ENCODE measurements around the gene PDZD2.
"Not testable (repeated sequence)": the region's sequence is repeated elsewhere in the genome, so short reads cannot be mapped to it uniquely, and the experiment has no call there.

Gene PDZD2

GRCh38 chr5:32039601-32040000, 400.7 kb downstream of the PDZD2 start:
- not testable (repeated sequence) for DNase-seq (ENCODE audit: low read depth in 2 of 2)

- DNase-seq (ENCODE audit: low read depth in 2 of 2): not testable (repeated sequence)
Observed at GRCh38 chr5:32040181-32040695, 401.3 kb downstream of the PDZD2 start.

GRCh38 chr5:32042551-32042961, 403.6 kb downstream of the PDZD2 start:
- DNase-seq (ENCODE audit: low read depth in 2 of 2): no peak

GRCh38 chr5:32043105-32043504, 404.2 kb downstream of the PDZD2 start:
- DNase-seq (ENCODE audit: low read depth in 2 of 2): no peak

- no peak for DNase-seq (ENCODE audit: low read depth in 2 of 2)
Observed at GRCh38 chr5:32044434-32044833, 405.5 kb downstream of the PDZD2 start.

- DNase-seq (ENCODE audit: low read depth in 2 of 2): no peak
Observed at GRCh38 chr5:32044939-32045338, 406.0 kb downstream of the PDZD2 start.

- DNase-seq (ENCODE audit: low read depth in 2 of 2): no peak
Observed at GRCh38 chr5:32047056-32047455, 408.1 kb downstream of the PDZD2 start.

GRCh38 chr5:32051796-32052195, 412.9 kb downstream of the PDZD2 start:
- DNase-seq (ENCODE audit: low read depth in 2 of 2): no peak

GRCh38 chr5:32055891-32056866, 417.2 kb downstream of the PDZD2 start:
- DNase-seq (ENCODE audit: low read depth in 2 of 2): no peak

GRCh38 chr5:32057187-32058096, 418.5 kb downstream of the PDZD2 start:
- no peak for DNase-seq (ENCODE audit: low read depth in 2 of 2)

- DNase-seq (ENCODE audit: low read depth in 2 of 2): no peak
Observed at GRCh38 chr5:32058101-32058500, 419.2 kb downstream of the PDZD2 start.

GRCh38 chr5:32058997-32059396, 420.1 kb downstream of the PDZD2 start:
- DNase-seq (ENCODE audit: low read depth in 2 of 2): no peak

GRCh38 chr5:32059761-32060530, 421.0 kb downstream of the PDZD2 start:
- DNase-seq (ENCODE audit: low read depth in 2 of 2): no peak

GRCh38 chr5:32061236-32061635, 422.3 kb downstream of the PDZD2 start:
- DNase-seq (ENCODE audit: low read depth in 2 of 2): no peak

GRCh38 chr5:32066448-32066847, 427.5 kb downstream of the PDZD2 start:
- DNase-seq (ENCODE audit: low read depth in 2 of 2): no peak

- DNase-seq (ENCODE audit: low read depth in 2 of 2): no peak
Observed at GRCh38 chr5:32067774-32068470, 429.0 kb downstream of the PDZD2 start.

- no peak for DNase-seq (ENCODE audit: low read depth in 2 of 2)
Observed at GRCh38 chr5:32068561-32068960, 429.6 kb downstream of the PDZD2 start.

GRCh38 chr5:32069396-32069795, 430.5 kb downstream of the PDZD2 start:
- no peak for DNase-seq (ENCODE audit: low read depth in 2 of 2)

- DNase-seq (ENCODE audit: low read depth in 2 of 2): no peak
Observed at GRCh38 chr5:32071351-32071944, 432.5 kb downstream of the PDZD2 start.

- no peak for DNase-seq (ENCODE audit: low read depth in 2 of 2)
Observed at GRCh38 chr5:32072054-32072453, 433.1 kb downstream of the PDZD2 start.
